SK-N-SH (cell line): ENCODE data around the gene C1orf50. TPM values are rescaled to one million over a fixed set of nuclear protein-coding genes. Genes with fewer than 3 reads are reported as not detected.

Experiments
- CTCF ChIA-PET: fragments of 300-600, 350-600 bp; formaldehyde crosslinking; extraction: SDS; loops from one replicate; lab custom pipeline; 2021; lab: Yijun Ruan, JAX
- POLR2A ChIA-PET: fragments of 350-600 bp; sonication (Branson Sonifier 250); formaldehyde crosslinking; extraction: SDS; loops from one replicate; lab custom pipeline; 2020; ENCODE audit warnings: antibody characterized with exemption, inconsistent platforms; lab: Yijun Ruan, JAX
- DNase-seq: peaks from one replicate; pipeline ENCODE4 v3.0.0; 2012
- H2AFZ ChIP-seq: fragments of 200-600 bp; sonication (generic); 2 replicates; pipeline ENCODE4 v1.8.1; 2016; ENCODE audit warnings: antibody characterized with exemption, mild to moderate bottlenecking, low read depth
- H3F3A ChIP-seq: fragments of 200-600 bp; sonication (generic); replicated peaks from 2 replicates; pipeline ENCODE3; 2016; ENCODE audit warnings: antibody characterized with exemption, mild to moderate bottlenecking; ENCODE audit not compliant: insufficient read depth
- H3K27ac ChIP-seq, 2 experiments: fragments of 200-500 bp in 1 of 2; fragments of 200-600 bp in 1 of 2; sonication (Bioruptor generic) in 1 of 2; sonication (generic), shearing (Covaris generic) in 1 of 2; 2 replicates each; pipeline versions ENCODE4 v1.5.1 to v1.6.1; 2014 to 2016; ENCODE audit warnings: low read depth in 2 of 2, inconsistent platforms in 1 of 2, low read length in 1 of 2, mild to moderate bottlenecking in 1 of 2, mixed read lengths in 1 of 2
- H3K27me3 ChIP-seq: fragments of 200-600 bp; sonication (generic), shearing (Covaris generic); 2 replicates; pipeline ENCODE4 v1.6.1; 2016; ENCODE audit warnings: mixed run types; ENCODE audit not compliant: insufficient read depth
- H3K36me3 ChIP-seq, 2 experiments: fragments of 200-500 bp in 1 of 2; fragments of 200-600 bp in 1 of 2; sonication (Bioruptor generic) in 1 of 2; sonication (generic) in 1 of 2; replicated peaks in 1 of 2; 2 replicates each; pipeline versions ENCODE3 to v1.5.1; 2014 to 2016; ENCODE audit warnings: low read length in 1 of 2, mild to moderate bottlenecking in 1 of 2; ENCODE audit not compliant: insufficient read depth in 2 of 2, control insufficient read depth in 1 of 2
- H3K4me1 ChIP-seq, 2 experiments: fragments of 200-500 bp in 1 of 2; fragments of 200-600 bp in 1 of 2; sonication (Bioruptor generic) in 1 of 2; sonication (generic), shearing (Covaris generic) in 1 of 2; 2 replicates each; pipeline versions ENCODE4 v1.5.1 to v1.6.1; 2014 to 2016; ENCODE audit warnings: low read depth in 1 of 2, low read length in 1 of 2, mixed run types in 1 of 2; ENCODE audit not compliant: insufficient read depth in 2 of 2, control insufficient read depth in 1 of 2
- H3K4me2 ChIP-seq: fragments of 200-600 bp; sonication (generic), shearing (Covaris generic); 2 replicates; pipeline ENCODE4 v1.6.1; 2017; ENCODE audit warnings: mixed run types
- H3K4me3 ChIP-seq, 2 experiments: fragments of 200-500 bp in 1 of 2; fragments of 200-600 bp in 1 of 2; sonication (Bioruptor generic) in 1 of 2; sonication (generic), shearing (Covaris generic) in 1 of 2; 2 replicates each; pipeline versions ENCODE4 v1.5.1 to v1.8.1; 2014 to 2016; ENCODE audit warnings: low read depth in 2 of 2, inconsistent platforms in 1 of 2, low read length in 1 of 2, mild to moderate bottlenecking in 1 of 2, mixed read lengths in 1 of 2, moderate library complexity in 1 of 2
- H3K79me2 ChIP-seq: fragments of 200-600 bp; sonication (generic); 2 replicates; pipeline ENCODE4 v1.8.1; 2017; ENCODE audit warnings: mild to moderate bottlenecking; ENCODE audit not compliant: insufficient read depth
- H3K9ac ChIP-seq: fragments of 200-600 bp; sonication (generic); 2 replicates; pipeline ENCODE4 v1.6.1; 2017; ENCODE audit warnings: mixed run types
- H3K9me2 ChIP-seq: fragments of 200-600 bp; sonication (generic); 2 replicates; pipeline ENCODE4 v1.6.1; 2017; ENCODE audit warnings: mixed run types
- H3K9me3 ChIP-seq: fragments of 200-600 bp; sonication (generic); 2 replicates; pipeline ENCODE4 v1.6.1; 2017; ENCODE audit warnings: mixed run types, mild to moderate bottlenecking, moderate library complexity
- H4K20me1 ChIP-seq: fragments of 200-600 bp; sonication (generic); 2 replicates; pipeline ENCODE4 v1.6.1; 2017; ENCODE audit warnings: mild to moderate bottlenecking, mixed run types; ENCODE audit not compliant: insufficient read depth
- CHD2 ChIP-seq: fragments of 150-350 bp; IDR thresholded peaks from 2 replicates; pipeline ENCODE4 v1.6.1; 2018; ENCODE audit warnings: low read length; ENCODE audit not compliant: partially characterized antibody
- FOSL2 ChIP-seq: IDR thresholded peaks from 2 replicates; pipeline ENCODE4 v1.4.0; 2012; ENCODE audit warnings: low read depth, mild to moderate bottlenecking, moderate library complexity, borderline replicate concordance
- FOXJ3 ChIP-seq: sonication (generic); formaldehyde crosslinking; IDR thresholded peaks from 2 replicates; pipeline ENCODE4 v1.5.1; 2020; ENCODE audit warnings: mild to moderate bottlenecking, missing genetic modification reagents
- FOXM1 ChIP-seq: IDR thresholded peaks from 2 replicates; pipeline ENCODE4 v1.4.0; 2012; ENCODE audit warnings: low read depth, mild to moderate bottlenecking
- JUND ChIP-seq: IDR thresholded peaks from 2 replicates; pipeline ENCODE4 v1.4.0; 2012
- MXI1 ChIP-seq: IDR thresholded peaks from 2 replicates; pipeline ENCODE4 v1.6.1; 2012; ENCODE audit warnings: mild to moderate bottlenecking, low read depth, low read length, improper control_type of control experiment
- NRF1 ChIP-seq: IDR thresholded peaks from 2 replicates; pipeline ENCODE4 v1.6.1; 2012; ENCODE audit warnings: low read depth, mild to moderate bottlenecking, low read length
- POLR2AphosphoS5 ChIP-seq: IDR thresholded peaks from 2 replicates; pipeline ENCODE4 v1.6.1; 2012; ENCODE audit warnings: low read depth, low read length
- SMC3 ChIP-seq: IDR thresholded peaks from 2 replicates; pipeline ENCODE4 v1.6.1; 2012; ENCODE audit warnings: low read depth, low read length, improper control_type of control experiment
- TCF12 ChIP-seq: IDR thresholded peaks from 2 replicates; pipeline ENCODE4 v1.4.0; 2012
- WGBS: methylation state at CpG from one replicate; pipeline ENCODE4 v1.1.6; 2017; ENCODE audit warnings: low lambda C conversion rate; 5-methylcytosine and 5-hydroxymethylcytosine counted together
- polyA plus RNA-seq, 3 experiments: library from polyadenylated mRNA; depleted of rRNA; stranded (reverse); fragments of >200 nt; gene quantifications; 2 replicates each; pipeline ENCODE4 v1.2.3, GENCODE V29; 2012
- TF ChIP-seq, protein P1 (sequence below): IDR thresholded peaks from 2 replicates; pipeline ENCODE4 v1.4.0; 2012; ENCODE audit warnings: low read depth
- TF ChIP-seq, protein P2 (sequence below): IDR thresholded peaks from 2 replicates; pipeline ENCODE4 v1.6.1; 2012; ENCODE audit warnings: mild to moderate bottlenecking, low read depth, low read length, moderate library complexity
- TF ChIP-seq, protein P3 (sequence below): fragments of 150-350 bp; IDR thresholded peaks from 2 replicates; pipeline ENCODE4 v1.6.1; 2016; ENCODE audit warnings: mild to moderate bottlenecking, low read depth, low read length
- TF ChIP-seq, protein P4 (sequence below): IDR thresholded peaks from 2 replicates; pipeline ENCODE4 v1.4.0; 2012; ENCODE audit warnings: low read depth, borderline replicate concordance

C1orf50 gene
- polyA plus RNA-seq, 1 of the 3 experiments (the other 2 are of a cell fraction) = 2.6 TPM

DNA sequence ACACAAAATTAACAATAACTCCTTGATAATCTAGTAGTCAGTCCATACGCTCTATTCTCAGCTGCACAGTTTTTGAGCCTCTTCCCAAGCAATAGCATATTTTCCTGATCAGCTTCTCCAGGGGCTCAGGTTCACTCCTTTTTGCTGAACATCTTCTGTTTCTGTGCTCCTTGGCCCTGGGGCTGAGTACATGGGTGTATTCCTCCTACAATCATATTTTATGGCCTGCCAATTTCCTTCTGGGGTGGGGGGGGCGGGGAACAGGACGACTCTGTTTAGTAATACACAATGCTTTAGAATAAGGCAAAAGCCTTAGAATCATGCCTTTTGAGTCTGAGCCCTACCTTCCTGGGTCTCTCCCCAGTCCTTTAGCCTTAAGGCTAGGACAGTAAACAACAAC lies 35.5 kb upstream of the C1orf50 start (continued):
- TF ChIP-seq FOSL2 = no peak
- TF ChIP-seq, protein P1, sequence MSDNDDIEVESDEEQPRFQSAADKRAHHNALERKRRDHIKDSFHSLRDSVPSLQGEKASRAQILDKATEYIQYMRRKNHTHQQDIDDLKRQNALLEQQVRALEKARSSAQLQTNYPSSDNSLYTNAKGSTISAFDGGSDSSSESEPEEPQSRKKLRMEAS = no peak

DNA sequence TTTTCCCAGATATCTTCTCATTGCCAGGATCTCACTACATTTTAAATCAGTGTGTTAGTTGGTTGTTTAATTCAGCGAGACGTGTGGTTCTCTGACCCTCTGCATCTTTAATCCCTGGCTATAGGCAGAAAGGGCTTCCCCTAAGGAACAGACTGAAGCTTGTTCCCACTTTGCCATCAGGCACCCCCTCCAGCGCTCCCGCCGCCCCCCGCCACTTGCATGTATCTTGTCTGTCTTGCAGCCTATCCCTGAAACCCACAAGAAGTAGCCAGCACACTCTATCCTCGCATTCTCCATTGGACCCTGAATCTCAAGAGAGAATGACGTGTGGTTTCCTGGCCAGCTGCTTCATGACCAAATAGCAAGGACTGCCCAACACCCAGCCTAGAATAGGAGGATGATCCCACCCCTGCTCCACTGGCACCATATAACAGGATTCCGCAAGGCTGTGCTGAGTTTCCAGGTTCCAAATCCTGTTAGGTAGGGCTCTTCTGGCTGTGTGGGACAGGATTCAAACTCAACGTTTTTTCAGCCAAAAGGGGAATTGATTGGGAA lies 34.8 kb upstream of the C1orf50 start:
- Histone ChIP-seq H3K9me2 (no peaks in the 10 kb centered on the region), H3K9me3 (no peaks in the 10 kb centered on the region), H3K4me2 (no peak overlapping the region), H4K20me1 (no peaks in the 10 kb centered on the region), H3K36me3 (no peaks in the 10 kb centered on the region), H3K4me1 (peaks cover 0 to 6% of the 10 kb centered on the region in 2 experiments; a peak in 1 of 4 replicates), H3K27ac (no peak overlapping the region), H3F3A (no peaks in the 10 kb centered on the region), H2AFZ (no peak overlapping the region), H3K79me2 (no peaks in the 10 kb centered on the region), H3K4me3 (no peak overlapping the region), H3K9ac (no peak overlapping the region), H3K27me3 (no peaks in the 10 kb centered on the region)
- POLR2A ChIA-PET = no interaction called here
- CTCF ChIA-PET = interaction anchor here (1.5 kb wide), 2 partner anchors 12 to 13 kb away, joined by 3 to 4 read pairs; no protein-coding TSS in a partner anchor
- DNase-seq = peak; percentile 3
- WGBS = 83% methylated on average over 10 of the region's 10 CpGs
- TF ChIP-seq NRF1 (no peak), POLR2AphosphoS5 (no peak), FOXJ3 (CRISPR knock-in tag) (no peak), CHD2 (no peak), JUND (no peak), MXI1 (no peak), TCF12 (no peak), FOXM1 (no peak), SMC3 (no peak)
- TF ChIP-seq, protein P2, sequence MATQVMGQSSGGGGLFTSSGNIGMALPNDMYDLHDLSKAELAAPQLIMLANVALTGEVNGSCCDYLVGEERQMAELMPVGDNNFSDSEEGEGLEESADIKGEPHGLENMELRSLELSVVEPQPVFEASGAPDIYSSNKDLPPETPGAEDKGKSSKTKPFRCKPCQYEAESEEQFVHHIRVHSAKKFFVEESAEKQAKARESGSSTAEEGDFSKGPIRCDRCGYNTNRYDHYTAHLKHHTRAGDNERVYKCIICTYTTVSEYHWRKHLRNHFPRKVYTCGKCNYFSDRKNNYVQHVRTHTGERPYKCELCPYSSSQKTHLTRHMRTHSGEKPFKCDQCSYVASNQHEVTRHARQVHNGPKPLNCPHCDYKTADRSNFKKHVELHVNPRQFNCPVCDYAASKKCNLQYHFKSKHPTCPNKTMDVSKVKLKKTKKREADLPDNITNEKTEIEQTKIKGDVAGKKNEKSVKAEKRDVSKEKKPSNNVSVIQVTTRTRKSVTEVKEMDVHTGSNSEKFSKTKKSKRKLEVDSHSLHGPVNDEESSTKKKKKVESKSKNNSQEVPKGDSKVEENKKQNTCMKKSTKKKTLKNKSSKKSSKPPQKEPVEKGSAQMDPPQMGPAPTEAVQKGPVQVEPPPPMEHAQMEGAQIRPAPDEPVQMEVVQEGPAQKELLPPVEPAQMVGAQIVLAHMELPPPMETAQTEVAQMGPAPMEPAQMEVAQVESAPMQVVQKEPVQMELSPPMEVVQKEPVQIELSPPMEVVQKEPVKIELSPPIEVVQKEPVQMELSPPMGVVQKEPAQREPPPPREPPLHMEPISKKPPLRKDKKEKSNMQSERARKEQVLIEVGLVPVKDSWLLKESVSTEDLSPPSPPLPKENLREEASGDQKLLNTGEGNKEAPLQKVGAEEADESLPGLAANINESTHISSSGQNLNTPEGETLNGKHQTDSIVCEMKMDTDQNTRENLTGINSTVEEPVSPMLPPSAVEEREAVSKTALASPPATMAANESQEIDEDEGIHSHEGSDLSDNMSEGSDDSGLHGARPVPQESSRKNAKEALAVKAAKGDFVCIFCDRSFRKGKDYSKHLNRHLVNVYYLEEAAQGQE = no peak
- TF ChIP-seq, protein P1 = no peak
- TF ChIP-seq, protein P3, sequence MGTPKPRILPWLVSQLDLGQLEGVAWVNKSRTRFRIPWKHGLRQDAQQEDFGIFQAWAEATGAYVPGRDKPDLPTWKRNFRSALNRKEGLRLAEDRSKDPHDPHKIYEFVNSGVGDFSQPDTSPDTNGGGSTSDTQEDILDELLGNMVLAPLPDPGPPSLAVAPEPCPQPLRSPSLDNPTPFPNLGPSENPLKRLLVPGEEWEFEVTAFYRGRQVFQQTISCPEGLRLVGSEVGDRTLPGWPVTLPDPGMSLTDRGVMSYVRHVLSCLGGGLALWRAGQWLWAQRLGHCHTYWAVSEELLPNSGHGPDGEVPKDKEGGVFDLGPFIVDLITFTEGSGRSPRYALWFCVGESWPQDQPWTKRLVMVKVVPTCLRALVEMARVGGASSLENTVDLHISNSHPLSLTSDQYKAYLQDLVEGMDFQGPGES = no peak
- TF ChIP-seq, protein P4, sequence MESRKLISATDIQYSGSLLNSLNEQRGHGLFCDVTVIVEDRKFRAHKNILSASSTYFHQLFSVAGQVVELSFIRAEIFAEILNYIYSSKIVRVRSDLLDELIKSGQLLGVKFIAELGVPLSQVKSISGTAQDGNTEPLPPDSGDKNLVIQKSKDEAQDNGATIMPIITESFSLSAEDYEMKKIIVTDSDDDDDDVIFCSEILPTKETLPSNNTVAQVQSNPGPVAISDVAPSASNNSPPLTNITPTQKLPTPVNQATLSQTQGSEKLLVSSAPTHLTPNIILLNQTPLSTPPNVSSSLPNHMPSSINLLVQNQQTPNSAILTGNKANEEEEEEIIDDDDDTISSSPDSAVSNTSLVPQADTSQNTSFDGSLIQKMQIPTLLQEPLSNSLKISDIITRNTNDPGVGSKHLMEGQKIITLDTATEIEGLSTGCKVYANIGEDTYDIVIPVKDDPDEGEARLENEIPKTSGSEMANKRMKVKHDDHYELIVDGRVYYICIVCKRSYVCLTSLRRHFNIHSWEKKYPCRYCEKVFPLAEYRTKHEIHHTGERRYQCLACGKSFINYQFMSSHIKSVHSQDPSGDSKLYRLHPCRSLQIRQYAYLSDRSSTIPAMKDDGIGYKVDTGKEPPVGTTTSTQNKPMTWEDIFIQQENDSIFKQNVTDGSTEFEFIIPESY = no peak
